GM21576 (cell line): ENCODE measurements around the gene RPL18.
"Not testable (repeated sequence)": the region's sequence is repeated elsewhere in the genome, so short reads cannot be mapped to it uniquely, and the experiment has no call there.

Experiments
- ATAC-seq: cut with Tn5 transposase; IDR thresholded peaks from one replicate; pipeline ENCODE4 v1.9.1; 2021; ENCODE audit warnings: mild to moderate bottlenecking, moderate library complexity; ENCODE audit not compliant: unreplicated experiment

The RPL18 gene

GRCh38 chr19:48644839-48645619, 26.1 kb upstream of the RPL18 start:
- peak; percentile 40 for ATAC-seq

GRCh38 chr19:48644355-48644754, 25.4 kb upstream of the RPL18 start:
- ATAC-seq, result no peak

- no peak for ATAC-seq
These were observed 23.9 kb upstream of the RPL18 start for GRCh38 chr19:48642862-48643261.

GRCh38 chr19:48641850-48642249, 22.9 kb upstream of the RPL18 start:
- ATAC-seq, result no peak

- no peak for ATAC-seq
These were observed 20.8 kb upstream of the RPL18 start for GRCh38 chr19:48639483-48640375.

- no peak for ATAC-seq
These were observed 19.9 kb upstream of the RPL18 start for GRCh38 chr19:48638831-48639381.

- ATAC-seq, result peak; percentile 15
These were observed 19.2 kb upstream of the RPL18 start for GRCh38 chr19:48637948-48638830.

- peak; percentile 70 for ATAC-seq
These were observed 18.5 kb upstream of the RPL18 start for GRCh38 chr19:48637449-48637947.

GRCh38 chr19:48636859-48637448, 18.0 kb upstream of the RPL18 start, which contains the start of gene DBP:
DBP (minus strand) TSS chr19:48637379; CDS start chr19:48636994, 385 bp downstream.
- ATAC-seq, result peak; percentile 4

- no peak for ATAC-seq
These were observed 17.2 kb upstream of the RPL18 start for GRCh38 chr19:48635966-48636858.

- no peak for ATAC-seq
These were observed 16.4 kb upstream of the RPL18 start for GRCh38 chr19:48635263-48635965.

- ATAC-seq, result peak; percentile 21
These were observed 15.7 kb upstream of the RPL18 start for GRCh38 chr19:48634424-48635262.

GRCh38 chr19:48634036-48634342, 15.0 kb upstream of the RPL18 start:
- no peak for ATAC-seq

GRCh38 chr19:48633148-48634035, 14.4 kb upstream of the RPL18 start:
- ATAC-seq, result no peak

GRCh38 chr19:48632692-48633147, 13.7 kb upstream of the RPL18 start:
- no peak for ATAC-seq

GRCh38 chr19:48632286-48632685, 13.3 kb upstream of the RPL18 start:
- not testable (repeated sequence) for ATAC-seq
